GM13977 (cell line): ENCODE measurements around the gene ST14.

ENCODE experiments used
- DNase-seq: peaks from one replicate; pipeline ENCODE4 v3.0.0; 2012; ENCODE audit warnings: low spot score
- in situ Hi-C: fragments of 300-500 bp; cut with MboI; formaldehyde crosslinking; loops from one replicate; pipeline ENCODE4 v1.12.0; 2022; ENCODE audit warnings: low sequenced_read_pairs, low pct_unique_long_range_greater_than_20kb, mixed read lengths, inconsistent platforms; ENCODE audit not compliant: unreplicated experiment
- TF ChIP-seq, protein P1 (sequence below): IDR thresholded peaks from 2 replicates; pipeline ENCODE4 v1.5.1; 2012; ENCODE audit warnings: mild to moderate bottlenecking, control low read depth; ENCODE audit not compliant: insufficient read depth; ENCODE audit errors: extremely low read depth, missing control alignments

The ST14 gene

DNA sequence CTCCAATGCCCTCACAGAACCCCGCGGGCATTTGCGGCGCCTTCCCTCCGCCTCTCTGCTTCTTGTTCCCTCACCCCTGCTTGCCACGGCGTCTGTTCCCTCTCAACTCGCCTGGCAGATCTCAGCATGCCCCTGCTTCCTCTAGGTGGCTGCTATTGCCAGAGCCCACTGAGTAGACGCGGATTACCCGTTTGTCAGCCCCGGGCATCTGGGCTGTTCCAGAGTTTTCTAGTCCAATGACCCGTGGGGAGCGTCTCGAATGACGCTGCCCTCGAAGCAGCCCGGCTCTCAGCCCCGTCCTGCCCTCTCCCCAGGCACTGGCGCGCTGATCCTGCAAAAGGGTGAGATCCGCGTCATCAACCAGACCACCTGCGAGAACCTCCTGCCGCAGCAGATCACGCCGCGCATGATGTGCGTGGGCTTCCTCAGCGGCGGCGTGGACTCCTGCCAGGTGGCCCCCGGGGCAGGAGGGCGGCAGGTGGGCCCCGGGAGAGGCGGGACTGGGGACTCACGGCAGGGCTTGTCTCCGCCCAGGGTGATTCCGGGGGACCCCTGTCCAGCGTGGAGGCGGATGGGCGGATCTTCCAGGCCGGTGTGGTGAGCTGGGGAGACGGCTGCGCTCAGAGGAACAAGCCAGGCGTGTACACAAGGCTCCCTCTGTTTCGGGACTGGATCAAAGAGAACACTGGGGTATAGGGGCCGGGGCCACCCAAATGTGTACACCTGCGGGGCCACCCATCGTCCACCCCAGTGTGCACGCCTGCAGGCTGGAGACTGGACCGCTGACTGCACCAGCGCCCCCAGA, 49.7 kb downstream of the ST14 start:
- TF ChIP-seq, protein P1, sequence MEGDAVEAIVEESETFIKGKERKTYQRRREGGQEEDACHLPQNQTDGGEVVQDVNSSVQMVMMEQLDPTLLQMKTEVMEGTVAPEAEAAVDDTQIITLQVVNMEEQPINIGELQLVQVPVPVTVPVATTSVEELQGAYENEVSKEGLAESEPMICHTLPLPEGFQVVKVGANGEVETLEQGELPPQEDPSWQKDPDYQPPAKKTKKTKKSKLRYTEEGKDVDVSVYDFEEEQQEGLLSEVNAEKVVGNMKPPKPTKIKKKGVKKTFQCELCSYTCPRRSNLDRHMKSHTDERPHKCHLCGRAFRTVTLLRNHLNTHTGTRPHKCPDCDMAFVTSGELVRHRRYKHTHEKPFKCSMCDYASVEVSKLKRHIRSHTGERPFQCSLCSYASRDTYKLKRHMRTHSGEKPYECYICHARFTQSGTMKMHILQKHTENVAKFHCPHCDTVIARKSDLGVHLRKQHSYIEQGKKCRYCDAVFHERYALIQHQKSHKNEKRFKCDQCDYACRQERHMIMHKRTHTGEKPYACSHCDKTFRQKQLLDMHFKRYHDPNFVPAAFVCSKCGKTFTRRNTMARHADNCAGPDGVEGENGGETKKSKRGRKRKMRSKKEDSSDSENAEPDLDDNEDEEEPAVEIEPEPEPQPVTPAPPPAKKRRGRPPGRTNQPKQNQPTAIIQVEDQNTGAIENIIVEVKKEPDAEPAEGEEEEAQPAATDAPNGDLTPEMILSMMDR, result no peak
- no peak for DNase-seq
- in situ Hi-C loops, result loop anchor here (25.0 kb wide), 2 partner anchors 203 to 653 kb away; no protein-coding TSS in a partner anchor

DNA sequence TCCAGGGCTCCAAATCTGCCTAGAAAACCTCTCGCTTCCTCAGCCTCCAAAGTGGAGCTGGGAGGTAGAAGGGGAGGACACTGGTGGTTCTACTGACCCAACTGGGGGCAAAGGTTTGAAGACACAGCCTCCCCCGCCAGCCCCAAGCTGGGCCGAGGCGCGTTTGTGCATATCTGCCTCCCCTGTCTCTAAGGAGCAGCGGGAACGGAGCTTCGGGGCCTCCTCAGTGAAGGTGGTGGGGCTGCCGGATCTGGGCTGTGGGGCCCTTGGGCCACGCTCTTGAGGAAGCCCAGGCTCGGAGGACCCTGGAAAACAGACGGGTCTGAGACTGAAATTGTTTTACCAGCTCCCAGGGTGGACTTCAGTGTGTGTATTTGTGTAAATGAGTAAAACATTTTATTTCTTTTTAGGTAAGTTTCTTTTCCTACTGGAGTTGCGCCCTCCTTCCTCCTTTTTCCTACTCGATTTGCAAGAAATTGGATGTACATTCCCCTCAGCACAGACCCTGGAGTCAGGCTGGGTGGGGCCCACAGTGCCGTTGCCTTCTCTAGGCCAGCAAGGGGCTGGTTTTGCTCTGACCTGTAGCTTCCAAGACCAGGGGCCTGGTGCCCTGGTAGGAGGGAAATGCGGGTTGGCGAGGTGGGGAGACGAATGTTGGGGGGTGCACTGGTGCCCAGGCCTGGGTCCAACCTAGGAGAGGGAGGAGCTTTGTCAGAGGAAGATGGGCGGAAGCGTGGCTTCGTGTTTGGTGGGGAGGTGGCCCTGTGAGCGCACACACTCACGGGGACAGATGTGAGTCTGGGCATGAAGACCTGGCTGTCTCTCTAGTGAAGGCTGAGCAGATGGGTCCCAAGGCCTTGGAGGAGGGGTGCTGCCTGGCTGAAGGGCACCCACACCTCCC, 50.6 kb downstream of the ST14 start:
- in situ Hi-C loops, result loop anchor here (25.0 kb wide), 2 partner anchors 202 to 652 kb away; no protein-coding TSS in a partner anchor

DNA sequence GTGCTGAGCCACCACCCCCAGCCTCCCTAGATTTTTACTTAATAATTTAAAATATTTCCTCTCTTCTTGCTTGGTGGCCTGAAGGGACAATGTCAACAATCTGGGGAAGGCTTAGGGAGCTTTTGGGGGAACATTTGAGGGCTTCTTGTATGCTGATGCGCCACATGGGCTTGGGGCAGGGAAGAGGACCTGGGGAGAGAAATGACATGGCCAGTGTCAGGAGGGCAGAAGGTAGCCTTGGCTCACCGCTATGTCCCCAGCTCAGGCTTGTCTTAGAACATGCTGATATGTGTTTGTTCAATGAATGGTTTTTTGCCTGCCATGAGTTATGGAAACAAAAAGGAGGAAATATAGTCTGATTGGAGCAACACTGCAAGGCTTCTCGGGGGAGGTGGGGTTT, 51.6 kb downstream of the ST14 start:
- TF ChIP-seq, protein P1, result no peak
- no peak for DNase-seq
- in situ Hi-C loops, result loop anchor here (25.0 kb wide), 2 partner anchors 201 to 651 kb away; no protein-coding TSS in a partner anchor

More for the DNA sequence above, 50.6 kb downstream of the ST14 start:
- no peak for DNase-seq
- TF ChIP-seq, protein P1, result no peak

DNA sequence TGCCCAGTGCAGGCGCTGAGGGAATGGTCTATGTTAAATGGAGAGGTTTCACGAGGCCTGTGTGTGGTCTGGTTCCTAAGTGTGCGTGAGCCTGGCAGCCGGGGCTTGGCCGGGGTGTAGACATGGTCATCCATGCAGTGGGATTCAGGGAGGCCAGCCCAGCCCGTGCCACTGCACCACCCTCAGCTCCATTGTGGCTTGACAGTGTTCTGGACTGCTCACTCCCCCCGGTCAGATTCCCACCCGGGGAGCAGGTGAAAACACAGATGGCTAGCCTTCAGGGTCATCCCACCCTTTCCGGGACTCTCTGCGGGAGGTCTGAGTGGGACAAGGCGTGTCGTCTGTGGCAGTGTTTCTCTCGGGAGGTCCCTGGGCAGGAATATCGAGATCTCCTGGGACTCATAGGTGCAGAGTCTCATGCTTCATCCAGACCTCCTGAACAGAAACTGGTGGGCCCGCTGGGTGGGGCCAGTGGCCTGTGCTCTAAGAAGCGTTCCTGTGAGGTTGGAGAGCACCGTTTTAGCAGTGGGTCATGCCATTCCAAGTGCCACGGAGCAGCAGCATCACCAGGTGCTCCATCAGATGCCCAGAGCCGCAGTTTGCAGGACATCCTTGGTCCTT, 52.3 kb downstream of the ST14 start:
- DNase-seq, result peak; percentile 18
- TF ChIP-seq, protein P1, result no peak
- in situ Hi-C loops, result loop anchor here (25.0 kb wide), 2 partner anchors 200 to 650 kb away; no protein-coding TSS in a partner anchor

DNA sequence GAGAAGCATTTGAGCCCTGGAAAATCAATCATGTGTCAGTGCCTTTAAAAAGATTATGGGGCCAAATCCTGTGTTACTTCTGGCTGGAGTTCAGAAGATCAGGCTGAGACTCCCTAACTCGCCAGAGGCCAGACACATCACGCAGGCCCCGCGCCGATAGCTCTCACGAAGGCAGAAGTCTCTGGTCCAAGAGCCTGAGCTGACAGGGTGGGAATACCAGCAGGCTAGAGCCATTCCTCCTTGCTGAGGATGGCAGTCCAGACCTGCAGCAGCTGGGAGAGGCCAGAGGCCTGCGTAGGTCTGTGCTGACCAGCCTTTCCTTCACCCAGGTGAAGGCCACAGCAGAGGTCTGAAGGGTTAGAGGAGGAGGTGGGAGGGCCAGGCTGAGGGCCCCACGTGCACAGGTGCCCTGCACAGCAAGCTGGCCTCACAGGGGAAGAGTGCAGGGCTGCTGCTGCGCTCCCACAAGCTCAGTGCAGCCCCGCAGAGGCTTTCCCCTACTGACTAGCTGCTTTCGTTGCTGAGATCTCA, 52.9 kb downstream of the ST14 start:
- TF ChIP-seq, protein P1, result no peak
- in situ Hi-C loops, result loop anchor here (25.0 kb wide), 2 partner anchors 200 to 650 kb away; no protein-coding TSS in a partner anchor
- peak; percentile 39 for DNase-seq
